Testis (tissue), 3 donors: ENCODE measurements around the gene TBC1D2. TPM values are rescaled to one million over a fixed set of nuclear protein-coding genes. Genes with fewer than 3 reads are reported as not detected.
"Not testable (repeated sequence)": the region's sequence is repeated elsewhere in the genome, so short reads cannot be mapped to it uniquely, and the experiment has no call there.

ENCODE experiments used
- DNase-seq: peaks from one replicate; pipeline ENCODE4 v3.0.0-alpha.2; 2019
- H3K27ac ChIP-seq, 2 donors: fragments of 200-600 bp; sonication (generic); one replicate each; pipeline ENCODE4 v1.5.1; 2019
- H3K27me3 ChIP-seq: fragments of 200-600 bp; sonication (generic); one replicate; pipeline ENCODE4 v1.5.1; 2019
- H3K36me3 ChIP-seq: fragments of 200-600 bp; sonication (generic); one replicate; pipeline ENCODE4 v1.5.1; 2017; ENCODE audit warnings: low read depth; ENCODE audit errors: missing control alignments
- H3K4me1 ChIP-seq: fragments of 200-600 bp; sonication (generic); one replicate; pipeline ENCODE4 v1.5.1; 2019
- H3K4me3 ChIP-seq, 2 donors: fragments of 200-600 bp; sonication (generic); one replicate each; pipeline ENCODE4 v1.5.1; 2017 to 2019
- H3K9me3 ChIP-seq: fragments of 200-600 bp; sonication (generic); one replicate; pipeline ENCODE4 v1.5.1; 2017
- POLR2A ChIP-seq: fragments of 450-650 bp; IDR thresholded peaks from one replicate; pipeline ENCODE4 v1.6.1; 2017; ENCODE audit warnings: antibody characterized with exemption, mild to moderate bottlenecking, moderate library complexity
- WGBS, 2 donors: methylation state at CpG; one replicate each; pipeline ENCODE4 v1.1.5; 2018; 5-methylcytosine and 5-hydroxymethylcytosine counted together
- intact Hi-C: fragments of 100-400 bp; cut with DNase I; formaldehyde crosslinking; loops from one replicate; pipeline ENCODE4 v1.15.1; 2023; ENCODE audit warnings: low total_unique reads
- polyA plus RNA-seq: library from polyadenylated mRNA; stranded (reverse); fragments of 350-450 nt; fragmentation: Illumina TruSeq; extraction: RNeasy Lipid Tissue Mini Kit (QIAGEN cat#74804); gene quantifications from one replicate; pipeline ENCODE4 v1.2.3, GENCODE V29; 2014; ENCODE audit warnings: low read depth, low replicate concordance; ENCODE audit not compliant: insufficient read depth
- total RNA-seq, 2 donors: library from RNA; depleted of rRNA; stranded (reverse); fragments of >200 nt; gene quantifications; one replicate each; pipeline ENCODE4 v1.2.3, GENCODE V29; 2016
- TF ChIP-seq, protein P1 (sequence below), 3 experiments: fragments of 450-650 bp in 2 of 3; fragments of 200-600 bp in 1 of 3; sonication (generic) in 1 of 3; IDR thresholded peaks; one replicate each; pipeline ENCODE4 v1.5.1; 2016 to 2019; ENCODE audit warnings: antibody characterized with exemption in 3 of 3, mild to moderate bottlenecking in 2 of 3, moderate library complexity in 1 of 3

Gene TBC1D2
- total and polyA plus RNA-seq, 3 donors from 2014 or later: 5.1 to 9.2 (median 8.5) TPM

DNA sequence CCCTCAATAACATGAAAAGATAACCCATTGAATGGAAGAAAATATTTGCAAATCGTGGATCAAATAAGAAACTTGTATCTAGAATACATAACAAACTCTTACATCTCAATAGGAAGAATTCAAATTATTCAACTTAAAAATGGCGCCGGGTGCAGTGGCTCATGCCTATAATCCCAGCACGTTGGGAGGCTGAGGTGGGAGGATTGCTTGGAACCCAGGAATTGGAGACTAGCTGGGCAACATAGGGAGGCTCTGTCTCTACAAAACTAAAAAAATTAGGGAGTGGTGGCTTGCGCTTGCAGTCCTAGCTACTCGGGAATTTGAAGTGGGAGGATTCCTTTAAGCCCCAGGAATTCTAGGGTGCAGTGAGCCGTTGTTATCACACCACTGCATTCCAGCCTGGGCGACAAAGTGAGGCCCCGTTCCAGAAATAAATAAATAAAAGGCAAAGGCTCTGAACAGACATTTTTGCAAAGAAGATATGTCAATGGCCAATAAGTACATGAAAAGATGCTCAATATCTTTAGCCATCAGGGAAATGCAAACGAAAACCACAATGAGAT, 21.5 kb upstream of the TBC1D2 start:
- intact Hi-C loops: no loop called here
- Histone ChIP-seq H3K4me3 (no peak overlapping the region), H3K27ac (no peak overlapping the region), H3K27me3 (no peaks in the 10 kb centered on the region), H3K9me3 (no peaks in the 10 kb centered on the region), H3K4me1 (no peaks in the 10 kb centered on the region), H3K36me3 (no peaks in the 10 kb centered on the region)
- no peak for TF ChIP-seq POLR2A
- TF ChIP-seq, protein P1, sequence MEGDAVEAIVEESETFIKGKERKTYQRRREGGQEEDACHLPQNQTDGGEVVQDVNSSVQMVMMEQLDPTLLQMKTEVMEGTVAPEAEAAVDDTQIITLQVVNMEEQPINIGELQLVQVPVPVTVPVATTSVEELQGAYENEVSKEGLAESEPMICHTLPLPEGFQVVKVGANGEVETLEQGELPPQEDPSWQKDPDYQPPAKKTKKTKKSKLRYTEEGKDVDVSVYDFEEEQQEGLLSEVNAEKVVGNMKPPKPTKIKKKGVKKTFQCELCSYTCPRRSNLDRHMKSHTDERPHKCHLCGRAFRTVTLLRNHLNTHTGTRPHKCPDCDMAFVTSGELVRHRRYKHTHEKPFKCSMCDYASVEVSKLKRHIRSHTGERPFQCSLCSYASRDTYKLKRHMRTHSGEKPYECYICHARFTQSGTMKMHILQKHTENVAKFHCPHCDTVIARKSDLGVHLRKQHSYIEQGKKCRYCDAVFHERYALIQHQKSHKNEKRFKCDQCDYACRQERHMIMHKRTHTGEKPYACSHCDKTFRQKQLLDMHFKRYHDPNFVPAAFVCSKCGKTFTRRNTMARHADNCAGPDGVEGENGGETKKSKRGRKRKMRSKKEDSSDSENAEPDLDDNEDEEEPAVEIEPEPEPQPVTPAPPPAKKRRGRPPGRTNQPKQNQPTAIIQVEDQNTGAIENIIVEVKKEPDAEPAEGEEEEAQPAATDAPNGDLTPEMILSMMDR (IDR thresholded peaks at IDR 0.05): no peak
- 59 to 61% methylated on average over 10 of the region's 10 CpGs for WGBS, 2 donors
- no peak for DNase-seq

DNA sequence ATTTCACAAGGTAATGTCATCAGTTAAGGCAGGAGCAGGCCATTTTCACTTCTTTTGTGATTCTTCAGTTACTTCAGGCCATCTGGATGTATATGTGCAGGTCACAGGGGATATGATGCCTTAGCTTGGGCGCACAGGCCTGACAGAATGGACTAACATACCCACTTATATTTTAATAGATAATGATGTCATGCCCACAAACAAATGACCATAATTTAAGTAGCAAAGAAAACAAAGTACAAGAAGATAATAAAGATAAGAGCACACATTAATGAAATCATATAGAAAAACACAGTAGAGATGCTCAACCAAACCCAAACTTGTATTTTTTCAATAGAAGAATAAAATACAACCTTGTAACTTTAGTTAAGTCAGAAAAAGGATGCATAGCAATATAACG, 19.7 kb upstream of the TBC1D2 start:
- TF ChIP-seq POLR2A: no peak
- TF ChIP-seq, protein P1 (IDR thresholded peaks at IDR 0.05): no peak
- no peak overlapping the region for H3K4me3 ChIP-seq
- H3K9me3 ChIP-seq: no peaks in the 10 kb centered on the region
- no peaks in the 10 kb centered on the region for H3K4me1 ChIP-seq
- intact Hi-C loops: no loop called here
- H3K36me3 ChIP-seq: no peaks in the 10 kb centered on the region
- DNase-seq: no peak
- H3K27me3 ChIP-seq: no peaks in the 10 kb centered on the region
- no peak overlapping the region for H3K27ac ChIP-seq
- WGBS, 2 donors: 85 to 87% methylated on average over 2 of the region's 2 CpGs

DNA sequence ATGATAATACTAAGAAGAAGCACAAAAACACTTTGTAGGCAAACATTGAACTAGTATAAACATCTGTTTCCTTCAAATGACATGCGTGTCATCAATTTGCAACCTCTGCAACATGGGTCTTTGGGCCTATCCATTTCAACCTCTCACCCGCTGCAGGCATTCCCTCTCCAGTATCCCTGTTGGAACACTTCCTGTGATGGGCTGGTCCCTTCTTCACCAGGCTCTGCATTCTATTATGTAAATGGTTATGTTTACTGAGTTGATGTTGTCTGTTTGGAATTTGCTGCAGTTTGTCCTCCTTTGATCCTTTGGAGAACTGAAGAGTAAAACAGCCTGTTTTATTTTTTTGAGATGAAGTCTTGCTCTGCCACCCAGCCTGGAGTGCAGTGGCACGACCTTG, 16.6 kb upstream of the TBC1D2 start:
- no peaks in the 10 kb centered on the region for H3K4me1 ChIP-seq
- intact Hi-C loops: no loop called here
- no peak for TF ChIP-seq POLR2A
- TF ChIP-seq, protein P1 (IDR thresholded peaks at IDR 0.05): no peak
- no peak overlapping the region for H3K27ac ChIP-seq
- H3K27me3 ChIP-seq: no peaks in the 10 kb centered on the region
- no peaks in the 10 kb centered on the region for H3K9me3 ChIP-seq
- WGBS, 2 donors: 80 to 84% methylated on average over 3 of the region's 3 CpGs
- H3K36me3 ChIP-seq: no peaks in the 10 kb centered on the region
- no peak for DNase-seq
- H3K4me3 ChIP-seq: no peak overlapping the region

DNA sequence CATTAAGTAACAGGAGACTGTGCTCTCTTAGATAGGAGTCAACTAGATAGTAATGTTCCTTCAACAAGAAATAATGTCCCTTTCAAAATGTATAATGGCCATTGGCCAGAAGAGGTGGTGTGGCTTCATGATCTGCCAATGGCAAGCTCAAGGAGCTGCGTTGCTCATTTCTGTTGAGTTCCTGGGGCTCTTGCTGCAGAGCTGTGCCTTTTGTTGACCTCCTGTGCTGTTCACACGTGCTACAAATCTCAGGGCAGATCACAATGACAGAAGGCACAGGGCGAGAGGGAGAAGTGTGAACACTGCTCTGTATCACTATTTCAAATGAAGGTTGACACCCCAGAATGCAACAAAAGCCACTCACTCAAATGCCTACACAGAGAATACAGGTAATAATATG, 16.0 kb upstream of the TBC1D2 start:
- 45 to 55% methylated on average over 3 of the region's 3 CpGs for WGBS, 2 donors
- no peaks in the 10 kb centered on the region for H3K4me1 ChIP-seq
- intact Hi-C loops: no loop called here
- H3K27ac ChIP-seq: no peak overlapping the region
- no peaks in the 10 kb centered on the region for H3K9me3 ChIP-seq
- H3K27me3 ChIP-seq: no peaks in the 10 kb centered on the region
- no peak overlapping the region for H3K4me3 ChIP-seq
- no peaks in the 10 kb centered on the region for H3K36me3 ChIP-seq
- no peak for DNase-seq
- TF ChIP-seq, protein P1 (IDR thresholded peaks at IDR 0.05): no peak
- TF ChIP-seq POLR2A: no peak

DNA sequence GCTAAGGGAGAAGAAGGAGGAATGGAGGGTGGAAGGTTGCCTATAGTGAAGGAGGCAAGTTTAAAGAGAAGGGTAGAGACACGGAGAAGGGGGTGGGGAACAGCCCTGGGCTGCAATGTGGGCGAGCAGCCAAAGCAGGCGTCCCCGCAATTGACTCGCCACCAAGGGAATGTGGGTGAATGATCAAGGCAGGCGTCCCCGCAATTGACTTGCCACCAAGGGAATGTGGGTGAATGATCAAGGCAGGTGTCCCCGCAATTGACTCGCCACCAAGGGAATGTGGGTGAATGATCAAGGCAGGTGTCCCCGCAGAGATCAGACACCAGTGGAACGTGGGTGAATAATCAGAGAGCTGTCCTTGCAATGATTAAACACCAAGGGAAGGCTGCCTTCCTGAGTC, 14.8 kb upstream of the TBC1D2 start:
- H3K4me3 ChIP-seq, H3K4me1 ChIP-seq, DNase-seq, H3K27me3 ChIP-seq, H3K36me3 ChIP-seq, intact Hi-C loops, H3K9me3 ChIP-seq, H3K27ac ChIP-seq: not testable (repeated sequence)
- WGBS, 2 donors: 72 to 76% methylated on average over 8 to 11 of the region's 11 CpGs

DNA sequence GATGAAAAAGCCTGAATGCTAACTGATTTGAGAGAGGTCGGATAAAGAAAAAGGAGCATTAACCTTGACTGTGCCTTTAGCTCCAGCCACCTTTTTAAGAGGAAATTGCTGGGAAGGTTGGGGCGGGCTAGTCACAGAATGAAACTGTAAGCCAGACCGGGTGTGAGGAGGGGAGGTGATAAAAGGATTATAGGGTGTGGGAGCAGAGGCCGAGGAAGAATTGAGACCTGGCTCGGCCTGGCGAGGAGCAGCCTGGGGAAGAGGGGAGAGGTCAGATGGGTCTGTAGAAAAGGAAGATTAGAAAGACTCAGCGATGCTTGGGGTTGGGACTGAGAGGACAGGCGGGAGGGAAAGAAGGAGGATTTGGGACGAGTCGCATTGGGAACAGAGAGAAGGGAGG, 14.2 kb upstream of the TBC1D2 start:
- H3K4me3 ChIP-seq, H3K27me3 ChIP-seq, DNase-seq, H3K27ac ChIP-seq, H3K36me3 ChIP-seq, H3K9me3 ChIP-seq, H3K4me1 ChIP-seq, intact Hi-C loops: not testable (repeated sequence)
- 56 to 61% methylated on average over 10 of the region's 10 CpGs for WGBS, 2 donors

DNA sequence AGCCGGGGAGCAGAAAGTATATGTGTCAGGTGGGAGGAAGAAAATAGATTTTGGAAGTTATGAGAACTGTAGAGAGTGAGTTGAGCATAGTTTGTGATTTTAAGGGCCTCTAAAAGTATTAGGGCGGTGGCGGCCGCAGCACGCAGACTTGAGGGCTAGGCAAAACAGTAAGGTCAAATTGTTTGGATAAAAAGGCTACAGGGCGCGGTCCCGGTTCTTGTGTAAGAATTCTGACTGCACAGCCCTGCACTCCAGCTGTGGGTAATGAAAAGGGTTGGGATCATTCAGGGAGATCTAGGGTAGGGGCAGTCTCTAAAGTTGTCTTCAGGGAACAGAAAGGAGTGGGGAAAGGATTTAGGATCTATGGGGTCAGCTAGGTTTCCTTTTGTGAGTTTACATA, 12.1 kb upstream of the TBC1D2 start:
- intact Hi-C loops, H3K9me3 ChIP-seq, H3K4me1 ChIP-seq, DNase-seq, H3K36me3 ChIP-seq, H3K27me3 ChIP-seq, H3K4me3 ChIP-seq, H3K27ac ChIP-seq: not testable (repeated sequence)
- 91 to 92% methylated on average over 8 of the region's 8 CpGs for WGBS, 2 donors
